GM18502 (cell line): ENCODE data around the gene CAMTA1.

Experiments
- ATAC-seq: cut with Tn5 transposase; IDR thresholded peaks from one replicate; pipeline ENCODE4 v1.9.1; 2021; ENCODE audit warnings: mild to moderate bottlenecking; ENCODE audit not compliant: unreplicated experiment, poor library complexity

Gene CAMTA1

DNA sequence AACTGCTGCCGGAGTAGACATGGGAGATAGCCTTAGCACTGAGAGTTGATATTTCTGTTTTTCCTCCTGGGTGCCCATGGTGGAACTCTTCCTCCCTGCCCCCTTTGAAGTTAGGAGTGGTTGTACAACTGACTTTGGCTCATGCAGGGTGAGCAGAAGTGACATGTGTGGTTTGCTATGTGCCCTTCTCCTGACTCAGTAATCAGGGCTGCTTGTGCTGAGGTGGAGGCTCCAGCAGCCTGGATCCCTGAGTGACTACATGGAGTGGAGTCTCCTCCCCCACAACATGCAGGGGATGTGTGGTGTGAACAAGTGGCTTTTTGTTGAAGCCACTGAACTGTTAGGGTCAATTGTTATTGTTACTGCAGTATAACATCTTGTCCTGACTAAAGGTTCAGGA lies 261.6 kb downstream of the CAMTA1 start:
- no peak for ATAC-seq

DNA sequence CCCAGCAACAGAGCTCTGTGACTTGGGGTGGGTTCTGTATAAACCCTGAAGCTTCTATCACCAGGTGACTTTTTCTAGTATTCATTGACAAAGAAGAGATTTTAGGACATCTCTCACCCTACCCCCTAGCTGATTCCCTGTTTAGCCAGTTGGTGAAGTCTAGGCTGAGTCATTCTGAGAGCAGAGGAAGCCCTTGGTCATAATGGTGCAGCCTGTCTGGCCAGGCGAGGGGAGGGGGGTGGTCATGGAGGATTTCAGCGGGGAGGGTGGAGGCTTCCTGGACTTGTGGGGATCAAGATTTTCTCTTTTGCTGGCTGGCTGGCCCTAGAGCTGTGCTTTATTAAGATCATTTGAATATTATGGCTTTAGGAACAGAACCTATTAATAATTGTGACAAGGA lies 262.6 kb downstream of the CAMTA1 start:
- ATAC-seq: no peak

DNA sequence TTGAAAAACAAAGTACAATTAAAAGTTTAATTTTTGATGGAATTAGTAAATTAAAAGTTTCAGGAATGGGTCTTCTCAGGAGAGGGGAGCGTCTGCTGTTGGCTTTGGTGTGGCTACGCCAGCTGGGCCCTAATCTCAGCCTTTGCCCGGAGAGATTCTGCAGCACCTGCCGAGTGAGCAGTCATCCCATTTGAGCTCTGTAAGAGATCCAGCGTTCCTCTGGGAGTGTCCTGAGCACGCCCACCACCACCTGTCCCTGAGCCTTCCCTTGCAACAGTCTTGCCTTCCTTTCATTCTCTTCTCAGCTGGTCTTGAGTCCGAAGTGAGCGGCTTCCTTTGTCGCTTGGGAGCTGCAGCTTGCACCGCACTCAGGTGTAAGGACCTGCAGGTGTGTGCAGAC lies 263.1 kb downstream of the CAMTA1 start:
- no peak for ATAC-seq

DNA sequence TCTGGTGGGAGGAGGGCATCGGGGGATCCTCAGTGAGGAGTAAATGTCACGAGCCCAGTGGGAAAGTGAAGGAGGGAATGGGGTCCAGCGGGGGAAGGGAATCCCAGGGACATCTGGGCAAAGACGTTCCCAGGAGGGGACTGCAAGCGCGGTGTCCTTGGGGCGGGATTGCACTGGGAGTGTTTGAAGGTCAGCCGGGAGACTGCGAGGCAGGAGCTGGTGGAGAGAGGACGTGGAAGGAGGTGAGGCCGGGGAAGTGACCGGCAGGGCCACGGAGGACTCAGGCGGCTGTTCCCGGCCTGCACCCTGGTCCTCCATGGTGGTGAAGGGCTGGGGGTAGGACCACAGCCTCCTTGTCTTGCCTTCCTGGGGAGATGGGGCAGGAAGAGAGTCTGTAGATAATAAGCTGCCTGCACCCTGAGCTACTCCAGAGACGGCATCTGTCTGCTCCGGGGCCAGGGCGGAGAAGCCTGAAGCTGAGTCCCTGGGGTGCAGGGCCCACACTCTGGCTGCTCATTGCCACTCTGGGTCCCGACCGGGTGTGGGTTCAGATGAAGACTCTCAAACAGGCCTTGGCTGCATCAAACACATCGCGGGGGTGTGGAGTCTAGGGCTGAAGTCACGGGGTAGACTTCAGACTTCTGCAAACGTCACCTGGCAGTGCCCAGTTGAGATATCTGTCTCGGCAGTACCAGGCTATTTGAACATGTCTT lies 264.8 kb downstream of the CAMTA1 start:
- ATAC-seq: no peak

DNA sequence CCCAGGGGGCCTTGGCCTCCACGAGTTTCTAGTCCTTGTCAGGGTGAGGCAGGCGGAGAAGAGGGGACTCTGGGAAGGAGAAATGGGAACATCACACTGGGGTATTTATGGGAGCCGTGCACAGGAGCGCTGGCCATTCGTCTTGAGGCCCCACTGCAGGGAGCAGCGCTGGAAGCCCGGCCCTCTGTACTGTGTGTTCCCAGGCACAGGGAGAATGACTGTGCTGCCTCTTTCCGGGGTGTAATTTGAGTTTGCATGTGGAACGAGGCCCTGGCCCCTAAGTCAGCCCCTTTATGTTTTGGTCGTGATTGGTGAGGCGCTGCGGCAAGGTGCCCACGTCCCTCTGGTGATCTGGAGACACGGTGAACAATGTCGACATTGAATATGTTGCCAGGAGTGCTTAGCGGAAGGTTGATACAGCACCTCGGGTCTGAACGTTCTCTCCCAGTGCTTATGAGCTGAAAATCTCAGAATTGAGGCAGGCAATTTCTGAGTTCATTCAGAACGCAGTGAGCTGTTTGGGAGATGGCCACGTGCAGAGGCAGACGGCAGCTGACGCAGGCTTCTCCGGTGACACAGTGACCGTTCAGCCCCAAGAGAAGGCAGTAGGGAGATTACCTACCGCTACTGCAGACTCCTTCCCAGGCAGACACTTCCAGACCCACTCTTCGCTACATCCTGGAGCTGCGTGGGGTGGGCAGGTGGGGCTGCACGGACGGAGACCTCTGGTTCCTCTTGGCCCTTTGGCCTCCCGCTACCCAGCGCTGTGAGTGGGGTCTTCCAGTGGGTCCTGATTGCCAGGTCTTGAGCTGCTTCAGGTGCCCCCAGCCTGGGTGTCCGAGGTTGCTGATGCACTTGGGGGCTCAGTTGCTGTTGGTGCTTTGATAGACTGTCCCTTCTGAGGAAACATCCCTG lies 265.8 kb downstream of the CAMTA1 start:
- ATAC-seq: no peak

DNA sequence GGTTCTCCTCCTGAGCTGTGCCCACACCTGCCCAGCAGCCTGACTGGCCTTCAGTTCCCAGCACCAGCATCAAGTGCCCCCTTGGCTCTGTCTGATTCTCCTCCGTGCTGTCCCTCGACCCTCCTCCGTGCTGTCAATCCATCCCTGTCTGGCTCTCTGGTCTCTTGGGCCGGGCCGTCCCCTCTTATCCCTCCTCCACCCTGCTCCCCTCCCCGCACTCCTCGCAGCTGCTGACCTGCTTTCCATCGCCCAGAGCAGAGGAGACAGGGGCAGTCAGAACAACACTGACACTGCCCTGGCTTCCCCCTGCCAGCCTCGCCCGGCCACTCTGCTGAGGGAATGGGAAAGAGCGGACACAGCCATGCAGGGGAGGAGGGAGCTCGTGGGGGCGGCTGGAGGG lies 267.4 kb downstream of the CAMTA1 start:
- no peak for ATAC-seq

DNA sequence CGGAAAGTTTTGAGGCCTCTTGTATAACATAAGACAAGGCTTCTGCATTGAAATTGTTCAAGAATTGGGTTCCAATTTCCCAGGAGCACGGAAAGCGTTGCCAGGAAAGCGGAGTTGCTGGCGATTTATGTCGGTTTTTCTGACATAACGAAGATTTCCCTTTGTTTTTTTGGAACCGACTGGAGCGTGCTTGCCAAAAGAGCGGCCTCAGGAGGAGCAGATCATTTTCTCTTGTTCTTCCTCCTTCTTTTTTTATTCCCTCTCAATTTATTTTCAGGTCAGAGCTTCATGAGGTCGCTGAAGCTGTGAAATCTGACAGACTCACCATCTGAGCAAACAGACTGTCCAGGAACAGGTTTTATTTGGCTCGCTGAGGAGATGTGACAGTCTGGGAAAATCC lies 275.5 kb downstream of the CAMTA1 start:
- no peak for ATAC-seq

DNA sequence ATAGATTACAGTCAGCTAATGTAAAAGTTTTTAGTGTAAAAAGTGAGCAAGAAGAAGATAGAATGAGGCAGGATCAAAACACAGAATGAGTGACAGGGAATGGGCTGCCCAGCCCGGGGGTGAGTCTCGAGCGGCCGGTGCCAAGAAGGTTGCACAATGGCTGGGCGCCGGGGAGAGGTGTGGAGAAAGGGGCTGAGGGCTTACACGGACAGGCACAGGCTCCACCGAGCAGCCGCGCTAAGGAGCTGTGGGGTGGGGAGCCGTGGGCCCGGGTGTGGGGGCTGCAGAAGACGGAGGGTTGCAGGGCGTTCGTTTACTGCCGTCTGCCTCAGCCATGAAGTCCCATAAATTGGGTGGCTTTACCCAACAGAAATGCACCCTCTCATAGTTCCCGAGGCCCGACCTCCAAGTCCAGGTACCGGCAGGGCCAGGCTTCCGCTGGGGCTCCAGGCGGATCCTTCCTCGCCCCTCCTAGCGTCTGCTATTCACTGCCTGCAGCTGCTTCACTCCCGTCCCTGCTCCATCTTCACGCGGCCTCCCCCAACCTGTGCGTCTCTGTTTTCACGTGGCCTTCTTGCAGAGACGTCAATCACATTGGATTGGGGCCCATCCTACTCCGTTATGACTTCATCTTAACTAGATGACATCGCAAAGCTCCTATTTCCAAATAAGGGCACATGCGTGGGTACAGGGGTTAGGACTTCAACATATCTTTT lies 277.2 kb downstream of the CAMTA1 start:
- ATAC-seq: no peak

DNA sequence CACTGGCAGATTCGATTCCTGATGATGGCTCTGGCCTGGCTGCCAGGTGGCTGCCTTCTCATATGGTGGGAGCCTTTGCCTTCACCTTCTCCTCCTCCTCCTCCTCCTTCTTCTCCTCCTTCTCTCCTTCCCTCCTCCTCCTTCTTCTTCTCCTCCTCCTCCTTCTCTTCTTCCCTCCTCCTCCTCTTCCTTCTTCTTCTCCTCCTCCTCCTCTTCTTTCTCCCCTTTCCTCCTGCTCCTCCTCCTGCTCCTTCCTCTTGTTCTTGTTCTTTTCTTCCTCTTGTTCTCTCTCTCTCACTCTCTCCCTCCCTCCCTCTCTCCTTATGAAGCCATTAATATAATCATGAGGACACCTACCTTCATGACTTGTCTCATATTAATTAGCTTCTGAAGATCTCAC lies 278.7 kb downstream of the CAMTA1 start:
- no peak for ATAC-seq

DNA sequence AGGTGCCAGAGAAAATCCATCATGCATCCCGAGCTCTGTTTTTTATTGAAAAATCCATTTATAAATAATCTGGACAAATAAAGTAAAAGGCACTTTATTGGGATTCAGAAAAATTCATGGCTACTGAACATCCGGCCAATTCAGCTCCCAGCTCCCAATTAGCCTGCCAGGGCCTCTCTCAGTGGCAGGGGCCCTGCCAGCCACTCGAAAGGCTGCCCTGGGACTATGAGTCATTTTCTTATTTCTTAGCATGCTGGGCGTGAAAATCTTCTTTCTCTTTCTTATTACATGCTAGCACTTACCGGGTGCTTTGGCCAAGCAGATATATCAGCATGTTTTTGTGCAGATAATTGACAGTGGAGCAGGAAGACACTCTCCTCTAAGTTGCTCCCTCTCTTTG lies 283.3 kb downstream of the CAMTA1 start:
- ATAC-seq: no peak

DNA sequence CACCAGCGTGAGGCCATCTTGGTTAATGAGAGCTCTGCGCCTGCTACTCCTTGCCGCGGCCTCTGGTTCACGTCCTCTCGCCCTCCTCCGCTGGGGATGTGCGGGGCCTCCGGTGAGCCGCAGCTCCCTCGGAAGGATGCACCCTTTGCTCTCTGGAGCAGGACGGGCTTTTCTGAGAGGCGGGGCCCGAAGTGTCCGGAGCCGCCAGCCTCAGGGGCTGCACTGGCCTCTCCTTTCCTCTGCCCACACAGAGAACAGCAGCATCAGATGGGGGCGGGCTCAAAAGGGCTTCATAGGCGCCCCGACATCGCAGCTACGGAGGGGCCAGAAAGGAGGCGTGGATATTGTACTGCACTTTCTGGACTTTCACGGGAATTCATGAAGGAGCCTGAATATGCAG lies 284.7 kb downstream of the CAMTA1 start:
- no peak for ATAC-seq

DNA sequence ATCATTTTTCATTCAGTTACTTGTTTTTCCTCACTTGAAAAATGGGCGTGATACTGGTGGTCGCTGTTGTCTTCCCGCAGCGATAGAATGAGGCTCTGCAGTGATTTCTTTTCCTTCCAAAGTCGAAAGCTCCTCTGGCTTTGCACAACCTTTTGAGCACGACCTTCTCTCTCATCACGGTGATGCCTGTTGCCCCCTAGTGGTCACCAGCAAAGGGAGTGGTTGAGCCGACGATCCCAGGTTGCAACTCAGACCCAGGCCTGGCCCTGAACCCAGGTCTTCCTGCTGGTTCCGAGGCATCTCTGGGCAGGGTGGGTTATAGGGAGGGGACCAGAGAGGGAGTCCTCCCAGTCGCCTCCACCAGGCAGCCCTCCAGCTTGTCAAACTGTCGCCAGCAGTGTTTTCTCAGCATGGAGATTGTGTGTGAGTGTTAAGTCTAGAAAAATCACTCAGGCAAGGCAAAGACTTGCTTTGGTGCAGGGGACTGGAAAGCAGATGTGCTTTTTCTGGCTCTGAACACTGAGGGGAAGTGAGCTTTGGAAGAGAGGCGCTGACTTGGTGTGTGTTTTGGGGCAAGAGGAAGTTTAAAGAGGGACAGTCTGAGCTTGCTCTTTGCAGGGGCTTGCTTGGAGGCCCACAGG lies 285.3 kb downstream of the CAMTA1 start:
- ATAC-seq: no peak

DNA sequence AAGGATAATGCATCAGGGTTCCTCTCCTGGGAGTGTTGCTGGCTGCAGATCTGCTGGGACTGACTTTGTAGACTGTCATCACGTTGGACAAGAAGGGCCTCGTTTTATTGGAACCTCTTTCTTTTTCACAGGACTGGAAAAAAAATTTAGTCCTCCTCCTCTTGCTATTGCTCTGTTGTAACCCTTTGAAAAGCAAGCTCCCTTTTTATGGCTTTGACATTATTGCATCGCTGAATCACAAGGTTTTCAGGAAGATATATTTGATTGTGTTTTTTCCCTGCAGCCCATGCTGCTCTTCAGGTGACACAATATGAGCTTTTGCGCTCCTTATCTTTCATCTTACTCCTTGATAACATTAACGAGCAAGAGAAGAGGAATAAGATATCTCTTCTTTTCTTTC lies 290.9 kb downstream of the CAMTA1 start:
- ATAC-seq: no peak

DNA sequence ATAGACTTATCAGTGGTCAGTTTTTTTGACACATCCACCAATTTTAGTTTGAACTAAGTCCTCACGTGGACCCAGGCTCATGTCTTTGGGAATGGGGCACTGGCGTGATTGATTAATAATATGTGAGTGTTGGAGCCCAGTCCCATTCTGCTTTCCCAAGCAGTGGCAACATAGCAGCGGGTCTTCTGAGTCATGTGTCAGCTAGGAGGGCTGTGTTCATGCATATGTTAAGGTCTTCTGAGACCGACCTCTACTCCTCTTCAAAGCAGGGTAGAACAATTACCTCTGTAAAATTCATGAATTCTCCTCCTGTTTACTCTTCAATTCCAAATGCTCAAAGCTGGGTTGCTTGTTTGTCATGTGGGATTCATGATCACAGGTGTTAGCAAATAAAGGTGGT lies 291.3 kb downstream of the CAMTA1 start:
- no peak for ATAC-seq

DNA sequence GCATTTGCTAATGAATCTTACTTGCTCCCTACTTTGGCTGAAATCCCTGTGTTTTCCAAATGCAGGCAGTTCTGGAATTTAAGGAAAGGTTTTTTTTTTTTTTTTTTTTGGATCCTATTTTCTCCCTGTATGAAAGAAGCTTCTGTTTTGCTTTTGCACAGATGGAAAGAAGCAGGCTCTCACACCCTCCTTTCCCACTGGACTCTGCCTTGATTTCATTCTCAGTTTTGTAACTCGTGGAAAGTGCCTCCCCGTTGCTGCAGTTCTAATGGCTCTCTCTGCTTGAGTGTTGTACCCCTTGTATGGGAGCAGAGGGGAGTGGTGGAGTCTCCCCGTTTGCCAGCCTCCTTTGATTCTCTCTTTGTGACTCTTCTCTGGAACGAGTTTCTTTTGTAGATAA lies 291.9 kb downstream of the CAMTA1 start:
- ATAC-seq: no peak

DNA sequence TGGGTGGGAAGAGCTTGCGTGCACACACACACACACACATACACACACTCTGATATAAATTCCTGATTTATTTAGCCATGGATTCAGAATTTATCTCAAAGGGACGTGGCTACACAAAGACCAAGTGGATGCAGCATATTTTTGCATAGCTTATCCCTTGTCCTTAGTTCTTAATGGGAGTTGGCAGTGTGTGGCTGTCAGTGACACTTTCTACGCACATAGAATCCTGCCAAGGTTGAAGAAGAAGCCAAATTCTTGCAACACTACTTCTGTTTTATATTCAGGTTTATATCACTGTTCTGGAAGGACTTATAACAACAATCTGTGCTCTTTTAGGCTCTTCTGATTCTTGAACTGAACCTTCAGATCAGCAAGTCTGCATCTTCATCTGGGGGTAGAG lies 292.7 kb downstream of the CAMTA1 start:
- no peak for ATAC-seq

DNA sequence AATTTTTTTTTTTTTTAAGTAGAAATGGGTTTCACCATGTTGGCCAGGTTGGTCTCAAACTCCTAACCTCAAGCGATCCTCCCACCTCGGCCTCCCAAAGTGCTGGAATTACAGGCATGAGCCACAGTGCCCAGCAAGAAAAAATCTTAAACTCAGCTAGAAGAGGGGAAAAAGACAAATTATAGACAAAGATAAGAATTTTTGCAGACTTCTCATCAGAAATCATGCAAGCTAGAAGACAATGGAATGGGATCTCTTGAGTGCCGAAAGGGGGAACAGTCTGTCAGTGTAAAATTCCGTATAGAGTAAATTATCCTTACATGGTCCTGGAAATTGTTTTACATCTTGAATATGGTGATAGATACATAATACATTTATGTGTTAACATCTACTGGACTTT lies 294.4 kb downstream of the CAMTA1 start:
- ATAC-seq: no peak

DNA sequence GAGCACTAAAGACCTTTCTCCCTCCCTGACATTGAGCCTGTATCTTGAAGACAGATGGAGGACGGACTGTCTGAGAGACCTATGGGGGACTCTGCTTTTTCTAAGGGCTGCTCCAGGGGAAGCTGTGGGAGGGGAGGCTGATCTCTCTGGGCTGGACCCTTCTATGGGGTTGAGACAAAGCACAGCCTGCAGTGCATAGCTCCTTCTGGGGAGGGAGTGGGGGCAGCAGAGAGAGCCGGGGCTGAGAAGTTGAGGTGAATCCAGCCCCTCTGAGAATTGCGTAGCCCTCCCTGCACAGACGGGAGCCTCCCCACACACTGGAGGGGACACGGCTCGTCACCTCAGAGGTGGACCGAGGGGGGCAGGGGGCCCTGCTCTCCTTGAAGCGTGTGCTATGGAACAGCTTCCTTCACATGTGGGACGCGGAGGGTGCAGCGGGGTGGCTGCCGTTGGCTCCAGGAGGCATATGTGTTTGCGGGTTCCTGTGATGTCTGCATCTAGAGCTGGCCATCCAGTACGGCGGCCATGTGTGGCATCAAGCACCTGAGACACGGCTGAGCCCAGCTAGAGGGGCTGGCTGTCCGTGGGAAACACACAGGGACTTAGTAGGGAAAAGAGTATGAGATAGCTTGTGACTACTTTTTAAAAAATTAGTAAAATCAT lies 299.1 kb downstream of the CAMTA1 start:
- ATAC-seq: no peak

DNA sequence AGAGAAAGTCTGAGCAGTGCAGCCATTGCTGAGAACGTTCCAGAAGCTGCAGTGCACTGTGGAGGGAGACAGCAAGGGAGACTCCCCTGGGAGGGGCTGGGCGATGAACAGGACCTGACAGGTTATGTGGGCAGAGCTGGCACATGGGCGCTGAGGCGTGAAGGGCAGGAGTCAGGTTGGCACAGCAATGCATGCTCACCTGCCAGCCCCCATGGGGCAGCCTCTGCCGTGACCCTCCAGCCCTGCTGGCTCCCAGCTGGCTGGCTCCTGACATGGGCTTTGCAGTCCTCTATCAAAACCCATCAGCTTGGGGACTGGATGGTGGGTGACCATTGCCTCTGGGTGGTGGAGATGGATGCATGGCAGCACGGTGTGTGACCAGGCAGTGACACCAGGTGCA lies 300.3 kb downstream of the CAMTA1 start:
- no peak for ATAC-seq

DNA sequence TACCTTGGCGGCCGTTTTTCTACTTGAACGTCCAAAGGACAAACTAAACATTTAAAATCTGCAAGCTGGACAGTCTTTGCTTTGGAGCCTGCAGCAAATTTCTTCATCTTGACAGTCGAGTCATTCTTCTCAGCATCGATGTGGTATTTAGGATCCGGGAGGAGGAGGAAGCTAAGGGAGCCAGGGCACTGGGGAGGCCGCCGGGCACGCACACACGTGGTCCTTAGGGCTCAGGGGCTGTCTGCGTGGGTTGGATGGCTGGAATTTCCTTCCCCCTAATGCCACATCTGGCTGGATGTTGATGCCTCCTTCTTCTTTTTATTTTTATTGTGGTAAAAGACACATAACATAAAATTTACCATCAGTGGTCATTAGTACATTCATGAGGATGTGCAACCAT lies 300.9 kb downstream of the CAMTA1 start:
- ATAC-seq: no peak
